Esophagus squamous epithelium (tissue), 4 donors: Measurements from ENCODE around the gene CD93.

Source experiments
- CTCF ChIP-seq, 6 experiments: fragments of 450-650 bp in 4 of 6; fragments of 200-600 bp in 2 of 6; sonication (generic) in 2 of 6; IDR thresholded peaks; one replicate each; pipeline ENCODE4 v1.5.1; 2016 to 2019; ENCODE audit warnings: antibody characterized with exemption in 6 of 6, mild to moderate bottlenecking in 4 of 6, moderate library complexity in 4 of 6
- POLR2A ChIP-seq, 4 donors: fragments of 450-650 bp; IDR thresholded peaks; one replicate each; pipeline ENCODE4 v1.6.1; 2017; ENCODE audit warnings: antibody characterized with exemption in 4 of 4, mild to moderate bottlenecking in 4 of 4, moderate library complexity in 3 of 4

- TF ChIP-seq CTCF (IDR thresholded peaks at IDR 0.05) (no peak), POLR2A (IDR thresholded peaks at IDR 0.05) (no peak)
Measured at GRCh38 chr20:23130622-23131140, 44.6 kb upstream of the CD93 start.
